Fibroblast of lung (primary cell): ENCODE data around the gene MARVELD3. TPM values are rescaled to one million over a fixed set of nuclear protein-coding genes. Genes with fewer than 3 reads are reported as not detected.

Experiments
- DNase-seq, 2 donors: peaks; one replicate each; pipeline versions ENCODE4 v3.0.0 to v3.0.0-alpha.2; 2010; ENCODE audit warnings: low read depth in 2 of 2
- H2AFZ ChIP-seq: 2 replicates; pipeline ENCODE4 v1.5.1; 2012; ENCODE audit warnings: low read length, control low read depth, inconsistent platforms
- H3K27ac ChIP-seq: 2 replicates; pipeline ENCODE4 v1.5.1; 2011; ENCODE audit warnings: low read length, control low read depth; ENCODE audit not compliant: insufficient read depth
- H3K27me3 ChIP-seq: 2 replicates; pipeline ENCODE4 v1.5.1; 2011; ENCODE audit warnings: mild to moderate bottlenecking, low read length; ENCODE audit not compliant: control insufficient read depth, insufficient read depth
- H3K36me3 ChIP-seq: 2 replicates; pipeline ENCODE4 v1.5.1; 2011; ENCODE audit warnings: low read length; ENCODE audit not compliant: control insufficient read depth, insufficient read depth
- H3K4me1 ChIP-seq: 2 replicates; pipeline ENCODE4 v1.5.1; 2011; ENCODE audit warnings: low read length; ENCODE audit not compliant: control insufficient read depth, insufficient read depth; ENCODE audit errors: extremely low read depth
- H3K4me2 ChIP-seq: 2 replicates; pipeline ENCODE4 v1.5.1; 2011; ENCODE audit warnings: low read length, control low read depth; ENCODE audit not compliant: insufficient read depth; ENCODE audit errors: extremely low read depth
- H3K4me3 ChIP-seq, 4 experiments: fragments of 200-600 bp in 1 of 4; sonication (generic) in 1 of 4; replicated peaks in 1 of 4; 2 replicates each; pipeline ENCODE4 v1.5.1; 2011 to 2016; ENCODE audit warnings: low read length in 4 of 4, low read depth in 3 of 4, mild to moderate bottlenecking in 3 of 4, control low read depth in 2 of 4, inconsistent platforms in 1 of 4, mixed read lengths in 1 of 4; ENCODE audit not compliant: insufficient read depth in 1 of 4; ENCODE audit errors: control extremely low read depth in 1 of 4
- H3K79me2 ChIP-seq: 2 replicates; pipeline ENCODE4 v1.5.1; 2012; ENCODE audit warnings: mild to moderate bottlenecking, low read length, inconsistent platforms; ENCODE audit not compliant: control insufficient read depth, insufficient read depth
- H3K9ac ChIP-seq: 2 replicates; pipeline ENCODE4 v1.5.1; 2011; ENCODE audit warnings: mild to moderate bottlenecking, low read length, control low read depth; ENCODE audit not compliant: insufficient read depth
- H3K9me3 ChIP-seq: 2 replicates; pipeline ENCODE4 v1.5.1; 2012; ENCODE audit warnings: low read depth, low read length; ENCODE audit not compliant: control insufficient read depth, insufficient read depth
- H4K20me1 ChIP-seq: 2 replicates; pipeline ENCODE4 v1.5.1; 2011; ENCODE audit warnings: low read length; ENCODE audit not compliant: control insufficient read depth, insufficient read depth; ENCODE audit errors: extremely low read depth
- EZH2 ChIP-seq: IDR thresholded peaks from 2 replicates; pipeline ENCODE4 v1.5.1; 2012; ENCODE audit warnings: low read length, control low read depth, mild to moderate bottlenecking; ENCODE audit errors: missing control alignments
- polyA plus RNA-seq, 2 donors: library from polyadenylated mRNA; depleted of rRNA in 1 of 2; stranded (reverse) in 1 of 2; unstranded in 1 of 2; fragments of >200 nt; gene quantifications; 2 replicates each; pipeline ENCODE4 v1.2.1, GENCODE V29; 2011 to 2012; ENCODE audit warnings: missing spikeins in 1 of 2
- total RNA-seq: library from RNA; depleted of rRNA; stranded (reverse); fragments of >200 nt; gene quantifications from 2 replicates; pipeline ENCODE4 v1.2.1, GENCODE V29; 2014
- TF ChIP-seq, protein P1 (sequence below), 2 donors: IDR thresholded peaks in 1 of 2; conservative IDR thresholded peaks in 1 of 2; 1 replicate in 1 of 2; 2 replicates in 1 of 2; pipeline ENCODE4 v1.5.1; 2011 to 2012; ENCODE audit warnings: low read length in 2 of 2, control low read depth in 1 of 2, inconsistent platforms in 1 of 2, low read depth in 1 of 2, mild to moderate bottlenecking in 1 of 2

The MARVELD3 gene
- total and polyA plus RNA-seq, 2 donors (not counting 1 experiment from before 2014, with no cell fraction given): not detected

DNA sequence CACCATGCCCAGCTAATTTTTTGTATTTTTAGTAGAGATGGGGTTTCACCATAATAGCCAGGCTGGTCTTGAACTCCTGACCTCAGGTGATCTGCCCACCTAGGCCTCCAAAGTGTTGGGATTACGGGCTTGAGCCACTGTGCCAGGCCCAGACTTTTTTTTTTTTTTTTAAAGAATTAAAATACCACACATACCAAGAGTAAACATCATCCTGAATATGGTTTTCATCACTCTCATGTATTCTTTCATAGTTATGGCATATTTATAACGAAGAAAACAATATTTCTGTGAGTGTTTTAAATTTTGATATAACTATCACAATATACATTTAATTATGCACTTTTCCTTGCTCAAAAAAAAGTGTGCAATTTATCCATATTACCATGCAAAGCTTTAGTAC lies 48.2 kb downstream of the MARVELD3 start:
- Histone ChIP-seq H3K36me3 (peaks cover 3% of the 10 kb centered on the region), H3K4me2 (no peak overlapping the region), H3K9me3 (no peaks in the 10 kb centered on the region), H3K9ac (no peak overlapping the region), H3K4me1 (no peaks in the 10 kb centered on the region), H3K79me2 (no peaks in the 10 kb centered on the region), H3K27ac (no peak overlapping the region), H2AFZ (no peak overlapping the region), H3K4me3 (no peak overlapping the region), H3K27me3 (no peaks in the 10 kb centered on the region), H4K20me1 (no peaks in the 10 kb centered on the region)
- no peak for DNase-seq
- TF ChIP-seq, protein P1, sequence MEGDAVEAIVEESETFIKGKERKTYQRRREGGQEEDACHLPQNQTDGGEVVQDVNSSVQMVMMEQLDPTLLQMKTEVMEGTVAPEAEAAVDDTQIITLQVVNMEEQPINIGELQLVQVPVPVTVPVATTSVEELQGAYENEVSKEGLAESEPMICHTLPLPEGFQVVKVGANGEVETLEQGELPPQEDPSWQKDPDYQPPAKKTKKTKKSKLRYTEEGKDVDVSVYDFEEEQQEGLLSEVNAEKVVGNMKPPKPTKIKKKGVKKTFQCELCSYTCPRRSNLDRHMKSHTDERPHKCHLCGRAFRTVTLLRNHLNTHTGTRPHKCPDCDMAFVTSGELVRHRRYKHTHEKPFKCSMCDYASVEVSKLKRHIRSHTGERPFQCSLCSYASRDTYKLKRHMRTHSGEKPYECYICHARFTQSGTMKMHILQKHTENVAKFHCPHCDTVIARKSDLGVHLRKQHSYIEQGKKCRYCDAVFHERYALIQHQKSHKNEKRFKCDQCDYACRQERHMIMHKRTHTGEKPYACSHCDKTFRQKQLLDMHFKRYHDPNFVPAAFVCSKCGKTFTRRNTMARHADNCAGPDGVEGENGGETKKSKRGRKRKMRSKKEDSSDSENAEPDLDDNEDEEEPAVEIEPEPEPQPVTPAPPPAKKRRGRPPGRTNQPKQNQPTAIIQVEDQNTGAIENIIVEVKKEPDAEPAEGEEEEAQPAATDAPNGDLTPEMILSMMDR (conservative IDR thresholded peaks at IDR 0.05 in 1 of 2, IDR thresholded peaks at IDR 0.05 in 1 of 2; ENCODE audit: low read depth in 1 of 2, low read length in 2 of 2): no peak
- TF ChIP-seq EZH2: no peak

DNA sequence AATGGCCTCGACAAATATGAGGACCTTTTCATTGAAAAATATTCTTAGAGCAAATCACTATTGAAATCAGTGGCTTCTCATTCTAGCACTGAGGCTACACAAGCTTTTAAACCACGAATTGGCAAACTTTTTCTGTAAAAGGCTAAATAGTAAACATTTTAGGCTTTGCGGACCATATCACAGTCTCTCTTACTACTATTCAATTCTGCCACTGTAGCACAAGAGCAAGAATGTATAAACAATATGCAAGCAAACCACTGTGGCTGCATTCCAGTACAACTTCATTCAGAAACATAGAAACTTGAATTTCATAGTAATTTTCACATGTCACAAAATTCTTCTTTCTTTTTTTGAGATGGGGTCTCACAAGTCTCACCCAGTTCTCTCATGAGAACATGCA lies 49.4 kb downstream of the MARVELD3 start:
- Histone ChIP-seq H3K4me2 (no peak overlapping the region), H3K36me3 (peaks cover 1% of the 10 kb centered on the region)
- TF ChIP-seq, protein P1 (conservative IDR thresholded peaks at IDR 0.05 in 1 of 2, IDR thresholded peaks at IDR 0.05 in 1 of 2; ENCODE audit: low read depth in 1 of 2, low read length in 2 of 2): no peak
- no peak for TF ChIP-seq EZH2

DNA sequence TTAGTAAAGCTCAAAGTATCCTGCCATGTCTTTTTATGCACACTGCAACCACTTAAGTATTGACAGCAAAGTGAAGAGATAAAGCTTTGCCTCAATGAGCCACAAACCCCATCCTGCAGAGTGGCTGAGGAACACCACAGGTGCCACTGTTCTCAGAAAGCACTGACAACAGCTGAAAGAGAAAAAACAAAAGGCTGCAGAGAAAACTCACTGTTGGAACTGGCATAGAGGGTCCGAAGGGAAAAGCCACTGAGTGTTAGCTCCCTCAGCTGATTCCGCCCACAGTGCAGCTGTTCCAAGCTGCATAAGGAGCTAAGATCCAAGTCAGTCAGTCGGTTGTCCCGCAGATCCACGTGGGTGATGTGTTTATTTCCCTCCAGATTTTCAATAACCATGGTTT lies 50.3 kb downstream of the MARVELD3 start:
- H4K20me1 ChIP-seq: no peaks in the 10 kb centered on the region
- TF ChIP-seq EZH2: no peak
- TF ChIP-seq, protein P1 (conservative IDR thresholded peaks at IDR 0.05 in 1 of 2, IDR thresholded peaks at IDR 0.05 in 1 of 2; ENCODE audit: low read depth in 1 of 2, low read length in 2 of 2): no peak
- no peaks in the 10 kb centered on the region for H3K9me3 ChIP-seq
- H3K36me3 ChIP-seq: peaks cover 1% of the 10 kb centered on the region
- H3K79me2 ChIP-seq: no peaks in the 10 kb centered on the region
- H3K4me2 ChIP-seq: no peak overlapping the region
- no peaks in the 10 kb centered on the region for H3K4me1 ChIP-seq
- H3K27me3 ChIP-seq: no peaks in the 10 kb centered on the region
- no peak overlapping the region for H3K27ac ChIP-seq
- DNase-seq: no peak
- no peak overlapping the region for H2AFZ ChIP-seq
- H3K9ac ChIP-seq: no peak overlapping the region
- H3K4me3 ChIP-seq: no peak overlapping the region

More for the DNA sequence above, 49.4 kb downstream of the MARVELD3 start:
- H3K9ac ChIP-seq: no peak overlapping the region
- no peaks in the 10 kb centered on the region for H3K4me1 ChIP-seq
- no peak overlapping the region for H2AFZ ChIP-seq
- no peaks in the 10 kb centered on the region for H3K79me2 ChIP-seq
- no peaks in the 10 kb centered on the region for H4K20me1 ChIP-seq
- H3K9me3 ChIP-seq: no peaks in the 10 kb centered on the region
- no peak overlapping the region for H3K4me3 ChIP-seq
- H3K27ac ChIP-seq: no peak overlapping the region
- peak in 1 of 2 donors; percentile 20 for DNase-seq
- no peaks in the 10 kb centered on the region for H3K27me3 ChIP-seq
